Measurements from ENCODE around the gene CD244.
"Not testable (repeated sequence)": the region's sequence is repeated elsewhere in the genome, so short reads cannot be mapped to it uniquely, and the experiment has no call there.

Gene CD244

GRCh38 chr1:160862203-160863060 is at the start of gene CD244:
CD244 (minus strand) TSS chr1:160862887; CDS start chr1:160862677, 210 bp downstream.
- H3K4me3 Mint-ChIP-seq, result peak within 1 kb of the TSS; percentile 63
- H3K27me3 Mint-ChIP-seq, result no peaks in the 10 kb centered on the region
- peak within 1 kb of the TSS; percentile 61 for H3K27ac Mint-ChIP-seq
- no peaks in the 10 kb centered on the region for H3K36me3 Mint-ChIP-seq (ENCODE audit: low read depth)
- no peaks in the 10 kb centered on the region for H3K9me3 Mint-ChIP-seq
- H3K4me1 Mint-ChIP-seq (ENCODE audit: low read depth), result peaks cover 38% of the 10 kb centered on the region

- H3K27me3 Mint-ChIP-seq, result no peaks in the 10 kb centered on the region
- no peaks in the 10 kb centered on the region for H3K4me1 Mint-ChIP-seq (ENCODE audit: low read depth)
- H3K36me3 Mint-ChIP-seq (ENCODE audit: low read depth), result no peaks in the 10 kb centered on the region
- no peak overlapping the region for H3K4me3 Mint-ChIP-seq
- no peaks in the 10 kb centered on the region for H3K9me3 Mint-ChIP-seq
- no peak overlapping the region for H3K27ac Mint-ChIP-seq
Measured at GRCh38 chr1:160911925-160912324, 49.2 kb upstream of the CD244 start.

- H3K27me3 Mint-ChIP-seq, result no peaks in the 10 kb centered on the region
- H3K27ac Mint-ChIP-seq, result no peak overlapping the region
- no peaks in the 10 kb centered on the region for H3K36me3 Mint-ChIP-seq (ENCODE audit: low read depth)
- no peaks in the 10 kb centered on the region for H3K4me1 Mint-ChIP-seq (ENCODE audit: low read depth)
- no peaks in the 10 kb centered on the region for H3K9me3 Mint-ChIP-seq
- H3K4me3 Mint-ChIP-seq, result no peak overlapping the region
Measured at GRCh38 chr1:160911441-160911840, 48.8 kb upstream of the CD244 start.

GRCh38 chr1:160910170-160910750 is 47.6 kb upstream of the CD244 start:
- Mint-ChIP-seq H3K27ac (no peak overlapping the region), H3K9me3 (no peaks in the 10 kb centered on the region), H3K27me3 (no peaks in the 10 kb centered on the region), H3K4me3 (no peak overlapping the region), H3K4me1 (ENCODE audit: low read depth) (no peaks in the 10 kb centered on the region), H3K36me3 (ENCODE audit: low read depth) (no peaks in the 10 kb centered on the region)

- H3K27ac Mint-ChIP-seq, result no peak overlapping the region
- no peak overlapping the region for H3K4me3 Mint-ChIP-seq
- H3K4me1 Mint-ChIP-seq (ENCODE audit: low read depth), result no peaks in the 10 kb centered on the region
- H3K9me3 Mint-ChIP-seq, result no peaks in the 10 kb centered on the region
- no peaks in the 10 kb centered on the region for H3K36me3 Mint-ChIP-seq (ENCODE audit: low read depth)
- H3K27me3 Mint-ChIP-seq, result no peaks in the 10 kb centered on the region
Measured at GRCh38 chr1:160907976-160908375, 45.3 kb upstream of the CD244 start.

- Mint-ChIP-seq H3K36me3 (ENCODE audit: low read depth) (no peaks in the 10 kb centered on the region), H3K27ac (no peak overlapping the region), H3K4me3 (no peak overlapping the region), H3K9me3 (no peaks in the 10 kb centered on the region), H3K27me3 (no peaks in the 10 kb centered on the region), H3K4me1 (ENCODE audit: low read depth) (no peaks in the 10 kb centered on the region)
Measured at GRCh38 chr1:160905617-160905989, 42.9 kb upstream of the CD244 start.

GRCh38 chr1:160904783-160905616 is 42.3 kb upstream of the CD244 start:
- H3K4me1 Mint-ChIP-seq (ENCODE audit: low read depth), result no peaks in the 10 kb centered on the region
- no peaks in the 10 kb centered on the region for H3K9me3 Mint-ChIP-seq
- H3K36me3 Mint-ChIP-seq (ENCODE audit: low read depth), result no peaks in the 10 kb centered on the region
- no peak overlapping the region for H3K4me3 Mint-ChIP-seq
- no peaks in the 10 kb centered on the region for H3K27me3 Mint-ChIP-seq
- H3K27ac Mint-ChIP-seq, result no peak overlapping the region

- H3K27me3 Mint-ChIP-seq; H3K9me3 Mint-ChIP-seq; H3K27ac Mint-ChIP-seq; H3K4me1 Mint-ChIP-seq (ENCODE audit: low read depth); H3K4me3 Mint-ChIP-seq; H3K36me3 Mint-ChIP-seq (ENCODE audit: low read depth): not testable (repeated sequence)
Measured at GRCh38 chr1:160902251-160902650, 39.6 kb upstream of the CD244 start.

GRCh38 chr1:160901768-160902167 is 39.1 kb upstream of the CD244 start:
- no peak overlapping the region for H3K27ac Mint-ChIP-seq
- H3K4me3 Mint-ChIP-seq, result no peak overlapping the region
- H3K4me1 Mint-ChIP-seq (ENCODE audit: low read depth), result no peaks in the 10 kb centered on the region
- no peaks in the 10 kb centered on the region for H3K36me3 Mint-ChIP-seq (ENCODE audit: low read depth)
- no peaks in the 10 kb centered on the region for H3K9me3 Mint-ChIP-seq
- H3K27me3 Mint-ChIP-seq, result no peaks in the 10 kb centered on the region

GRCh38 chr1:160900683-160901082 is 38.0 kb upstream of the CD244 start:
- not testable (repeated sequence) for H3K27ac Mint-ChIP-seq; H3K4me3 Mint-ChIP-seq; H3K36me3 Mint-ChIP-seq (ENCODE audit: low read depth); H3K4me1 Mint-ChIP-seq (ENCODE audit: low read depth); H3K9me3 Mint-ChIP-seq; H3K27me3 Mint-ChIP-seq

- not testable (repeated sequence) for H3K4me3 Mint-ChIP-seq; H3K27me3 Mint-ChIP-seq; H3K27ac Mint-ChIP-seq; H3K36me3 Mint-ChIP-seq (ENCODE audit: low read depth); H3K4me1 Mint-ChIP-seq (ENCODE audit: low read depth)
- H3K9me3 Mint-ChIP-seq, result peaks cover 10% of the 10 kb centered on the region
Measured at GRCh38 chr1:160894368-160895135, 31.9 kb upstream of the CD244 start.

- H3K27me3 Mint-ChIP-seq, result peaks cover 4% of the 10 kb centered on the region
- H3K4me3 Mint-ChIP-seq, result no peak overlapping the region
- no peak overlapping the region for H3K27ac Mint-ChIP-seq
- H3K36me3 Mint-ChIP-seq (ENCODE audit: low read depth), result no peaks in the 10 kb centered on the region
- H3K4me1 Mint-ChIP-seq (ENCODE audit: low read depth), result no peaks in the 10 kb centered on the region
- peaks cover 10% of the 10 kb centered on the region for H3K9me3 Mint-ChIP-seq
Measured at GRCh38 chr1:160891474-160891873, 28.8 kb upstream of the CD244 start.

- H3K4me3 Mint-ChIP-seq, result no peak overlapping the region
- H3K27ac Mint-ChIP-seq, result no peak overlapping the region
- no peaks in the 10 kb centered on the region for H3K27me3 Mint-ChIP-seq
- peaks cover 5% of the 10 kb centered on the region for H3K9me3 Mint-ChIP-seq
- H3K36me3 Mint-ChIP-seq (ENCODE audit: low read depth), result no peaks in the 10 kb centered on the region
- H3K4me1 Mint-ChIP-seq (ENCODE audit: low read depth), result peaks cover 6% of the 10 kb centered on the region
Measured at GRCh38 chr1:160888926-160889325, 26.2 kb upstream of the CD244 start.

- Mint-ChIP-seq H3K4me1 (ENCODE audit: low read depth) (peaks cover 6% of the 10 kb centered on the region), H3K9me3 (no peaks in the 10 kb centered on the region), H3K36me3 (ENCODE audit: low read depth) (no peaks in the 10 kb centered on the region), H3K27ac (no peak overlapping the region), H3K27me3 (no peaks in the 10 kb centered on the region), H3K4me3 (no peak overlapping the region)
Measured at GRCh38 chr1:160887071-160887470, 24.4 kb upstream of the CD244 start.

Measured in stimulated activated naive CD8-positive, alpha-beta T cell treated with anti-CD3 and anti-CD28 coated beads, Interleukin-15, Interleukin-2, amounts not matched to agents 100 ng/mL and 50 ng/mL, for 24 hours (primary cell).